Cortex of kidney (tissue), 1 donor: Measurements from ENCODE around the gene CTDSP2.

Experiments
- DNase-seq: peaks from one replicate; lab custom pipeline; 2025; lab: John Stamatoyannopoulos, UW

The CTDSP2 gene

GRCh38 chr12:57816001-57816854, 30.3 kb downstream of the CTDSP2 start:
- no peak for DNase-seq

- DNase-seq = no peak
Measured at GRCh38 chr12:57815177-57816000, 31.1 kb downstream of the CTDSP2 start.

- DNase-seq = no peak
Measured at GRCh38 chr12:57813971-57814772, 32.4 kb downstream of the CTDSP2 start.

DNA sequence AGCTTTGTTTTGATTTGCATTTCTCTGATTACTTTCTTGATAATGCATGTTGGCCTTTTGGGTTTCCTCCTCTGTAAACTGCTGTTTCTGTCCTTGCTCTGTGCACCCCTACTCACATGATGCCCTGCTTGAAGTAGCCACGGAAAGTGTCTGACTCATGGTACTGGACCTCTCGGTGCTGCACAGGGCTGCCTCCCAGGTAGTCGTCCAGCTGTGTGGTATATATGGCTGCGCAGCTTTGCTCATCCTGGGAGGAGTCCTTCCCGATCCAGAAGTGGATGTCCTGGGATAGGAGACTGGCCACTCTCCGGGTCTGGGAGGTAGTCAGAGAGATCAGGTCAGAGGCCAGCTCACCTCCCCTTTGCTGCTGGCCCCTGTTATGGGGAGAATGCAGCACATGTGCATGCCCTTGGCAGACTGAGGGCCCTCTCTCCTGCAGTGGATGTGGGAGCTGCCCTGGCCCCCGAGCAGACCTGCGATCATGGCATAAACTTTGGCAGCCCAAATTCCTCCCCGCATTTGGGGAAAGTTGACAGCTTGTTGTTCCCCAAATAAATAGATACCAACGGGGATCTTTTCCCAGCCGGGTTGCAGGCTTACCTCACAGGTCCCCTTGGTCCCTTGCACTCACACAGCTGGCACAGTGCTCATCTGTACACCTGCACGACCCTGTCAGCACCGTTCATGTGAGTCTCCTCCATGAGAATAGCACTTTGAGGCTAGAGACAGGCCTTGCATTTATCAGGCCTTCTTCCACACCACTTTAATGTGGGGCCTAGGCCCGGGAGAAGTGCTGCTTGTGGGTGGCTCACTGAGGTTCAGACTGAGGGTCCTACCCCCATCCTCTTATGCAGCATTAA, 33.2 kb downstream of the CTDSP2 start:
- no peak for DNase-seq

GRCh38 chr12:57811028-57811755, 35.3 kb downstream of the CTDSP2 start:
- no peak for DNase-seq

DNA sequence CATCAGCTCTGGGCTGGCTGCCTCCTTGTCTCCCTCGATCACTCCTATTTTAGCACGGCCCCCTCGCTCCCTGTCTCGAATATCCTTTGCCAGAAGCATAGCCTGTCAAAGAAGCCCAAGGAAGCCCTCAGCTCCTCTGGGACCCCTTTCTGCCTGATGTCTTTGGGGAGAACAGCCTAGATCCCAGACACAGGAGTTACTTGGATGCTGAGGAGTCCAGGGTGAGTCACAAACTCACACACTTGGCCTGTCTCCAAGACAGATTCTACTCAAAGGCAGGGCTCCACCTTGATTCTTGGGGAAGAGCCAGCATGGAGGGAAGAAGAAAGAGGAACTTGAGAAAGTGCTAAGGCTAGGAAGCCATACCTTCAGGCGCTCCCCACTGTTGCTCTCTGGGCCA, 36.1 kb downstream of the CTDSP2 start:
- DNase-seq = no peak

- no peak for DNase-seq
Measured at GRCh38 chr12:57809425-57809824, 37.1 kb downstream of the CTDSP2 start.

GRCh38 chr12:57808351-57808750, 38.2 kb downstream of the CTDSP2 start:
- no peak for DNase-seq

DNA sequence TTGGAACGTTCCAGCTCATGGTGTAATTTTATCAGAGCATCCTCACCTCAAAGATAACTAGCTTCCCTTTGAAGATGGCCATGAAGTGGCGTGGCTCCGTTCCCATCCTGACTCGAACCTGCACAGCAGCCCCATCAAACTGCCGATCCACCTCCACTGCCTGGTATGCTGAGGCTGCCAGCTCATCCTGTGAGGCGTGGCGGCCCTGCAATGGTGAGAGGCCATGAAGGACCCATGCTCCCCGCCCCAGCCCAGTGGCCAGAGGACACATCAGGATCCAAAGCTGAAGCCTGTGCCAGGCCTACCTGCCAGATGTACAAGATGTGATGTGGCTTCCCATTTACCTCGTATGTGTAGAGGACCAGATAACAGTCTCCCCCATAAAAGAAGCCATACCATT, 39.2 kb downstream of the CTDSP2 start:
- no peak for DNase-seq

DNA sequence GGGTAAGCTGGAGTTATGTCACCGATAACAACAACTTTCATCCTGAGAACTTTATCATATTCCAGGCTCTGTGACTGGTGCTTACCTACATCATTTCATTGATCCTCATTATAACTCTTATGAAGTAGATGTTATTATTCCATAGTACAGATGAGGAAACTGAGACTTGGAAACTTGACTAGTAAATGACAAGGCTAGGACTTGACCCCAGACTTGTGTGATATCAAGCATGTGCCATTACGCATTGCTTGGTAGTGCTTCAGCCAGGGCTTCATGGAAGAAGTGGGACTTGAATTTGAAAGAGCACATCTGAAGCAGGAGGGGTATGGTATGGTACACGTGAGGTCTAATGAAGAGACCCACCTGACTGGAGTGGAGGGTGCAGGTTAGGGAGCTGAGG, 39.9 kb downstream of the CTDSP2 start:
- DNase-seq = no peak

GRCh38 chr12:57803319-57803893, 43.1 kb downstream of the CTDSP2 start:
- no peak for DNase-seq

- no peak for DNase-seq
Measured at GRCh38 chr12:57802607-57803006, 43.9 kb downstream of the CTDSP2 start.

DNA sequence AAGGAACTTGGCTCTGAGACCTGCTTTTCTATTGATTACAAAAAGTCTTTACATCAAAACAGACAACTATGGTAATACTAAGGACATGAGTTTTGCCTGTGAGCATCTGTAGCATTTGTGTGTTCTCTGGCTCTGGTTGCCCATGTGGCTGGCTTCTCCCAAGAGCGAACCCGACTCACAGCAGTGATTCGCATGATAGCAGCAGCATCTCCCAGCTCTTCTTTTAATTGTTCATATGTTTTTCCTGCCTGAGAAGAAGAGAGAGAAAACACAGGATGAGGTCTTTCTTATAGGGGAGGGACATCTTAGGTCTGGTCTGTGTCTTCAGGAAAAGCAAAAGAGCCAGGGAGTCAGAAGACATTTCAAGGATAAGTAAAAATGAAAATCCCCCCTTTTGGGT, 45.6 kb downstream of the CTDSP2 start:
- no peak for DNase-seq

GRCh38 chr12:57797933-57798332, 48.6 kb downstream of the CTDSP2 start:
- DNase-seq = no peak

DNA sequence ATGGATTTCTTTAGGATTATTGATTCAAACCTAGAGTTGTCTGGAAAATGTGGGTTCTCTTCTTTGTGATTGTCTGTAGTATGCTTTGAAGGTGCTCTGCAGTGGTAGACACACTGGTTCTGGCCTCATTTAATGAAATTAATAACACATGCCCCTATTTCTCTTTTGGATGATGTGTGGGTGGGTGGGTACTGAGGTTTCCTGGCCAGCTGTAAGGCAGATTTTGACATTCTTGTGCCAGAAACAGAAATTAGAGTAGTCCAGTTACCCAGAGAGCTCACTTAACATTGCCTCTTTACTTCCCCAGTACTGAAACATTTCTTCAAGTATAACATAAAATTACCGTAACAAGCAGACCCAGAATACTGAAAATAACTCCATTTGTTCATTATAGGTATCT, 49.5 kb downstream of the CTDSP2 start:
- DNase-seq = no peak

DNA sequence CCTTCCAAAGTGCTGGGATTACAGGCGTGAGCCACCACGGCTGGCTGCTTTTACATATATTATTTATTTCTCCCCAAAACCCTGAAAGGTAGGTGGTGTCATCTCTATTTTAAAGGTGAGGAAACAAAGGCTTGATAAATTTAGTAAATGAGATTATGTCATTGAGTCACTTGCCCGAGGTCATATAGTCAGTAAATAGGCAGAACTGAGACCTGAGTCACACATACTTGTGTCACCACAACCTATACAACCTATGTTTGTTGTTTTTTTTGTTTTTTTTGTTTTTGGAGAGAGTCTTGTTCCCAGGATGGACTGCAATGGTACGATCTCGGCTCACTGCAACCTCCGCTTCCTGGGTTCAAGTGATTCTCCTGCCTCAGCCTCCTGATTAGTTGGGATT, 51.2 kb downstream of the CTDSP2 start:
- DNase-seq = no peak

DNA sequence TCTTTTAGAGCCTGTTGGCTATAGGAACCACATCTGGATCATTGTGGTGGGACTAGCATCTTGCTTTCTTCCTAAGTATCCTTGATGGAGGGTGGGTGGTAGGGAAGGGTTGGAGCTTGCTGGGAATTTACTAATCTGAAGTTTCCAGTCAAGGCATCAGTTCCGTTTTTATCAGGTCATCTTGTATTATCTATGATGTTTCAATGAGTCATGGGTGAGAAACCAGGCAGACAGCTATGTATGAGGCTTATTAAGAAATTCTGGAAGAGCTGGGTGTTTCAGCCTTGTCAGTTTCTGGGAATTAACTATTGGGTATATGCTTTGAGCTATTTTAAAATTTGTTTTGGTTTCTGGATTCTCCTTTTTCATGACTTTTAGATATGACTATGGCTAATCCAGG, 52.6 kb downstream of the CTDSP2 start:
- no peak for DNase-seq

GRCh38 chr12:57783861-57784260, 62.7 kb downstream of the CTDSP2 start:
- DNase-seq = no peak

DNA sequence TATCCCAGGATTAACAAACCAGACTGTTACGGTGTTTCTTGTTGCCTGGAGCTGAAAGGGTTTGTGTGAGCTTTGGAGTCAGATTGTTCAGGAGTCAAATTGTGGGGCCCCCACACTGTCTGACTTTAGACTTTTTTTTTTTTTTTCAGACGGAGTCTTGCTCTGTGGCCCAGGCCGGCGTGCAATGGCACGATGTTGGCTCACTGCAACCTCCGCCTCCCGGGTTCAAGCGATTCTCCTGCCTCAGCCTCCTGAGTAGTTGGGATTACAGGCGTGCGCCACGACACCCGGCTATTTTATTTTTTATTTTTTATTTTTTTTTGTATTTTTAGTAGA, 63.1 kb downstream of the CTDSP2 start:
- no peak for DNase-seq
